ENCODE results near the gene PAPOLB.

Gene PAPOLB

DNA sequence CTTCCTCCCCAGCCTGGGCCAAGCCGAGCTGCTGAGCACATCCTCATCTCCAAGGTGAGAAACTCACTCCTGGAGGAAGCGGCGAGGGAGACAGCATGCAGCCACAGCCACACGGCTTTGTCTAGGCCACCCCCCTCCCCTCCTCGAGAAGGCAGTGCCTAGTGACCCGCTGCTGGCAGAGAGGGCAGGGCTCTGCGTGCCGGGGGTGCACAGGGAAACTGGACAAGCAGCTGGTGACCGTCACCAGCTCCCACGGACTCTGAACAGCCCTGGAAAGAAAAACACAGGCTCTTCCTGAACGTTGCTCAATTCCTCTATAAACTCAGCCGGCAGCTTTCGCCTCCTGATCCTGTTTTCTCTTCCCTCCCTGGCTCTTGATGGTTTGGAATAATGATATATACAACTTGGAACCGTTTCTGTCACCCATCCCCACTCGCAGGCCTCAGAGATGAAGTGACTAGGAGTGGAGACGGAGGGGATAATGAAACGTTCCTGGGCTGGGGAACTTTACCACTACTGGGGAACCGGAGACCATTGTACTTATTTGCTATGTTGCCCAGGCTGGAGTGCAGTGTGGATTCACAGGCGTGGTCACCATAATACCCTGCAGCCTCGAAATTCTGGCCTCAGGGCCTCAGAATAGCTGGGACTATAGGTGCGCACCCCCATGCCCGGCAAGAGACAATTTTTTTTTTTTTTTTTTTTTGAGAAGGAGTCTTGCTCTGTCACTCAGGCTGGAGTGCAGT, 19.3 kb downstream of the PAPOLB start:
- DNase-seq (ENCODE audit: low read depth, low spot score), result no peak

DNA sequence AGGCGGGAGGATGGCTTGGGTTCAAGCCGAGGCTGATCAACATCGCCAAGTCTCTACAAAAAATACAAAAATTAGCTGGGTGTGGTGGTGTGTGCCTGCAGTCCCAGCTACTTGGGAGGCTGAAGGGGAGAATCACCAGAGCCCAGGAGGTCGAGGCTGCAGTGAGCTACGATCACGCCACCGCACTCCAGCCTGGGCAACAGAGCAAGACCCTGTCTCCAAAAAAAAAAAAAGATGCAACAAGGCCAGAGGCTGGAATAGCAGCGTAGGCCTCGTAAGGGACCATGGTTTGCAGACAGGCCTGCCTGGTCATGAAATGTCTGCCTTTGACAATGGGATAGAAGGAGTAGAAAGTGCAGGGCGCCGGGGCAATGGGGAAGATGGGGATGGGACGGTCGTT, 20.0 kb downstream of the PAPOLB start:
- no peak for DNase-seq (ENCODE audit: low read depth, low spot score)

DNA sequence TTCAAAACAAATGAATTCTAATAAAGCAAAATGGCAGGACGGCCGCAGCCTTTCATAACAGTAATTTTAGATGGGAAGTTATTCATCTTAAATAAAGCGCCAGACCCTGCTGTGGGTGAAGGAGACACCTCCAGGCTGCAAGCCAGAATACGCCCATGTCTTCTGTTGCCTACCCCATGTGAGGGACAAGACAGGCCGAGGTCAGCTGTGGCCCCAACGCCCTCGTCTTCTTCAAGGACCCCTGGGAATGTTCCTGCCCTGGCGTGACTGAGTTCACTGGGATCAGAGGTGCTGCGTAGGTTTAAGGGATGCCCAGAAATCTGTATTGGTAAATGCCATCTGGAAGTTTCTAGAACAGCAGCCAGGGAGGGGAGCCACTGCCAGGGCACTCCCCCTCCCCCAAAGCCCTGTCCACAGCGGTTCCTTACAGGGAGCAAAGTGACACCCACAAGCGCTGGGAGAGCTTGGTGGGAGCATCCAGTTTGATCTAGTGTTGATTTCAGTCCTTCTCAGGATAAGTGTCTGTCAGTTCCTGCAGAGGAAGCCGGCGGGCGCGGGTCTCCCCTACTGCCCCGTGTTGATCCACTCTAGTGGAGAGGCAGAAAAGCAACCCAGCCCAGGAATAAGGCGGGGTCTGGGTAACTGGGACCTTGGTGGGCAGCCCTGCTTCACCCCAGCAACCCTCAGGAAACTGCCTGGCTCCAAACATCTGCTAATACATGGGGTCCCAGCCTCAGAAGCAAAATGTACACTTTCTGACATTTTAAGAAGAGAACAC, 20.6 kb downstream of the PAPOLB start:
- DNase-seq (ENCODE audit: low read depth, low spot score), result no peak

DNA sequence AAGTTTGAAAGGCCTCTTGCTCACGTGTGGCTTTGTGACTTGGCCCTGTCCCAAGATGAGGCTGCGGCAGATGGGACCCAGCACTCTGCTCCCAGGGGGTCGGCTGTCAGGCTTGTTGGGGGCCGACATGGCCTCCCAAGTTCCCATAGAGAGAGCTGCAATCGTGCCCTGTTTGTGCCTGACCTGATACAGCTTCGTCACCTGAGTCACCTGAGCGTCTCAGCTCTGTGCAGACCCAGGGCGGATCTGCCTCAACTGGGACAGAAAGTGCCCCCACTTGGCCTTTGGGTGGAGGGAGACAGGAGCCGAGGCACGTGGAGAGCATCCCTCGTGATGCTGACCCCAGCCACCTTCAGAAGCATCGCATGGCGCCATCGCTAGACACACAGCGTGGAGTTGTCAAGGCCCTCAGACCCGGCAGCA, 21.7 kb downstream of the PAPOLB start:
- DNase-seq (ENCODE audit: low read depth, low spot score), result no peak

DNA sequence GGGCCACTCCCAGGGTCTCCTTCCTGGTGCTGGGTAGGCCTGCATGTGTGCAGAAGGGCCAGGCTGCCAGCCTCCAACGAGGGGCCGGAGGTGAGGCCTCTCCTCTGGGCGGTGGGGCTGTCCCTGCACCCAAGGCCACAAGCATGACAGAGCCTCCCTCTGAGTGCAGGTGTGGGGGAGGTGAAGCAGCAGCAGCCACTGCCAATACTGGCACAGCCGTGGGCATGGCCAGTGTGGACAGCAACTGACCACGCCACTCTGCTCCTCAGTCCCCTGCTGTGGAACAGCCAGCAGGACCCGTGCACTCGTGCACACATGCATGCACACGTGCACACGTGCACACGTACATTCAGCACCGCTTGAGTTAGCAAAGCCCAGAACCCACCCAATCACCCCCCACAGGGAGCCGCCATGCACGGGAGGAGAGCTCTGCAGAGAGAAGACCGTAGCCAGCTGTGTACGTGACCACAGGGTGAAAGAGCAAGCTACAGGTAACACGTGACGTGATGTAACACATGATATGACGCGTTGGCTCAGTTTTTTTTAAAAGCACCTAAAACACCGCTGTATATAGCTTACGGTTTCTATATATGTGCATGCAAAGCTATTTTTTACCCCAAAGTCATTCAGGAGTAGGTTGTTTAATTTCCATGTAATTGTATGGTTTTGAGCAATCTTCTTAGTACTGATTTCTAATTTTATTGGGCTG, 23.1 kb downstream of the PAPOLB start:
- no peak for DNase-seq (ENCODE audit: low read depth, low spot score)

DNA sequence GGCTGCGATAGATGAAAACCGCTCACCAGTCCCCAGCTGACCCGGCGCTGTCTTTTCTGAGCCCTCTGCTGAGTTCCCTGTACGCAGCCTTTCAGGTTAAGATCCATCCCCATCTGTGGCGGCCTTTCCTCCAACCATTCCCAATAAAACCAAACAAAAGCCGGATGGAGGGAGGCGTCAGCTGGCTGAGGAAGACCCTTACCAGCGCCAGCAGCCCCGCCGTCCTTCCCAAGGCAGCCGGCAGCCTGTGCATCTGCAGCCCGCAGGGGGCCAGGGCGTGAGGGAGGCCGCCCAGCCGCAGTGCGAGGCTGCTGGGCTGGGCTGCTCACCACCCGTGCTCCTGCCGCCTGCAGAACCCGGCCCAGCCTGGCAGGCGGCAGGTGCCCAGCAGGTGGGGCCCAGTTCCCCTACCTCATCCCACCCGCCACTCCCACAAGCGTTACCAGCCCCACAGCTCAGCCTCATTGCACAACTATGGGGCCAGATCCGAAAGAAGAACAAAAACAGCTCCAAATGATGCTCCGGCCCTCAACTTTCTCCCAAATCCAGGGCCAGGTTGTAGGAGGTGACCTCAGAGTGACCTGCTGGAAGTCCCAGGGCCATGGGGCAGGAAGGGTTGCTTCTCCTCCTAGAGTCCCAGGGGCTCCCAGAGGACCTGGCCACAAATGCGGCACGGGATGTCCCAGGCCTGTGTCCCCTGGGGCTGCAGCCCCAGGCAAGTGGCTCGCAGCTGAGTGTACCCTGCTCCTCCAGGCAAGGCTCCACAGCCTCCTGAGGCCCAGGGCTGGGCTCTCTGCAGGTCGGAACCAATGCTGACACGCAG, 23.8 kb downstream of the PAPOLB start:
- DNase-seq (ENCODE audit: low read depth, low spot score), result no peak

DNA sequence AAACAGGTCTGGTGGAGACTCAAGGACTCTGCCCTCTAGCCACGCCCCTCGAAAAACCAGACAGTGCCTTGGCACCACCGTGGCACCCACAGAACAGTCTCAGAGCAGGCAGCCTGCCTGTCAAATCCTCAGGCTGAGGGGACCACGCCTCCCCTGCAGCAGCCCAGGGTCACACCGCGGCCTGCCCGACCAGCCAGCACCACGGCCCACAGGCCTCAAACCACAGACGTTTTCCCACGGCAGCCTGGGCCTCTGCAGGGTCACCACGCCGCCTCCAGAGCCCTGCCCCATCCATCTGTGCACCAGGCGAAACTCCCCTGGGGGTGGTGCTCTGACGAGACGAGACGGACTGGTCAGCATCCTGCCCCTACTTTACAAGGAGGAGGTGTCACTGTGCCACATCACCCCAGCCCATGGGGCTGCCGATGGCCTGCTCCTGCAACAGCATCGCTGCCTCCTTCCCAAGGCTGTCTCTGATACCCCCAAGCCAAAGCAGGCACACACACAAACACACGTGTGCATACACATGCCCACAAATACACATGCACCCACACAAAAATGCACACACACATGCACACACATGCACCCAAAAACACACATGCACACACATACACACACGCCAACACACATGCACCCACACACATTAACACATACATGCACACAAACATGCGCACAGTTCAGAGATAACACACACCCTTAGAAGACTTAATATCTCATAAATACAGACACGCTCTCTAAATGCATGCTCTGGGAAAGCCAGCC, 24.6 kb downstream of the PAPOLB start:
- no peak for DNase-seq (ENCODE audit: low read depth, low spot score)

DNA sequence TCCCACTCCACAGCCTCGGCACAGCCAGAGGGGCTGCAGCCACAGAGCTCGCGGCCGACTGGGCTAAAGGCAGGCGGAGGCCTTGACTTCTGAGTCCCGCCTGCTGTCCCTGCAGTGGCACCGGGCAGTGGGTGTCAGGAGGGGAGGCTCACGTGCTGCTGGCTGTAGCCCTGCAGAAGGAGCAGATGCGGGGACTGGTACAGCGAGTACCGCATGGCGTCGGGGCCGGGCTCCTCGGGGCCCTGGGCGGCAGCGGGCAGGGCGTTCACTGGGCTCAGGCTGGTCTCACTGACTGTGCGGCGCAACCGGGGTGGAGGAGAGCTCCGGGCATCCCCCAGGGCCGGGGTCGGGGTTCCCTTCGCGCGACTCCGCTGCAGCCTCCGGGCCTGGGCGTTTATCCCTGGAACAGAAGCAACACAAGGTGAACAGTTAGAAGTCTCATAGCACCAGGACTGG, 25.6 kb downstream of the PAPOLB start:
- DNase-seq (ENCODE audit: low read depth, low spot score), result no peak

DNA sequence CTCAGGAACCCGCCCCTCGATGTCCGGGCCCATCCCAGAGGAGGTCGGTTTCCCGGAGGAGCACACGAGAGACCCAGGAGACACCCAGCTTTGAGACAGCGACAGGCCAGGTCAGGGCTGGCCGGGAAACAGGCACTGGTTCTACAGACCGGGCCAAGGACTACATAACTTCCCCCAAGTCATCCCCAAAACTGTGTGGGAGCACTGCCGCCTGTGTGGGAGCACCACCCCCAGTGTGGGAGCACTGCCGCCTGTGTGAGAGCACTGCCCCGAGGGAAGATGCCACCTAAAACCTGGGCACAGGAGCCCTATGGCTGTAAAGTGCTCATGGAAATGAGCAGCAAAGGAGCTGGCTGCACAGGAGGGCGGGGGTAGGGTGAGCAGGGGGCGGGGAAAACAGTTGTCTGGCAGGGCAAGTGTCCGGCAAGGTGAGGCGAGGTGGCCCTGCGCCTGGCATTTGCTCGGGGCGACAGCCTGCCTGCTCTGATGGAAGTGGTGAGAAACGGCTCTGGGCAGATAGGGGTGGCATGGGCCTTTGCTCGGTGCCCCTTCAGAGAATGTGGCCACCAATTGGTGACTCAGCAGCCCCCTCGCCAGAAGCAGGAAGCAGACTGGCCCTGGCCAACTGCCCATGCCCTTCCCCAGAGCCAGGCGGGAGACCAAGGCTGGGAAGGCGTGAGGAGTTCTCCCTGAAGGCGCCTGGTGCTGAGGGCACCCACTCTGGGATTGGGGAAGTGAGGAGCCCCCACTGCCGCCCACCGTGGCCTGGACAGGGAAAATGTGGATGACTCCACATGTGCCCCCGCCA, 26.2 kb downstream of the PAPOLB start:
- peak; percentile 41 for DNase-seq (ENCODE audit: low read depth, low spot score)

DNA sequence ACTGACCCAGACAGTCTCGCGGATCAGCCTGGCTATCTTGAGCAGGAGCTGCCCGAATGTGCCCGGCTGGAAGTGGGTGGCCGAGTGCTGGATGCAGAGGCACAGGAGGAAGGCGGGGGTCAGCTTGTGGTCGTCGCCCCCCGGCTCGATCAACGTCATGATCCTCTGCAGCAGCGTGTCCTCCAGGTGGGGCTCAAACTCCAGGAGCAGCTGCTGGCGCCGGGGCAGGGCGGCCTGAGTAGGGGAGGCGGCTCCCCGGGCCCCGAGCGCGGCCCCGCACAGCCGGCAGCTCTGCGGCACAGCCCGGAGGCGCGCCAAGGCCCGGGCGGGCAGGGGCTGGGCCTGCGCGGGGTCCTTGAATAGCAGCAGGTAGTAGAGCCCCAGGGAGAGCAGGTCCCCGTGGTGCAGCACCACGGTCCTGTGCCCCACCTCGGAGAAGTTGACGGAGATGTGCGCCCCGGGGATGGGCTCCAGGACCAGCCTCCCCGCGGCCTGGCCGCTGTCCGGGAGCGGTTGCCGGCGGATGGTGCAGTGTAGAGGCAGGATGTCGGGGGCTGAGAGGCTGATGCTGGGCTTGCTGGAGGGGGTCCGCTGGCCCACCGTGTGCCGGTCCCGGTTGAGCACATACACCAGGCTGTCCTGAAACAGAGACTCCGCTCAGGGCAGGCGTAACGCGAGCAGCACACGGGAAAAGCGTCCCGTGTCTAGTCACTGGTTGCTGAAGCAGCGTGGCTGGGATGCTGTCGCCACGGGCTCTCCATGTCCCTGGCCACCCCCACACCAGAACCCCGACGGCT, 27.0 kb downstream of the PAPOLB start:
- no peak for DNase-seq (ENCODE audit: low read depth, low spot score)

DNA sequence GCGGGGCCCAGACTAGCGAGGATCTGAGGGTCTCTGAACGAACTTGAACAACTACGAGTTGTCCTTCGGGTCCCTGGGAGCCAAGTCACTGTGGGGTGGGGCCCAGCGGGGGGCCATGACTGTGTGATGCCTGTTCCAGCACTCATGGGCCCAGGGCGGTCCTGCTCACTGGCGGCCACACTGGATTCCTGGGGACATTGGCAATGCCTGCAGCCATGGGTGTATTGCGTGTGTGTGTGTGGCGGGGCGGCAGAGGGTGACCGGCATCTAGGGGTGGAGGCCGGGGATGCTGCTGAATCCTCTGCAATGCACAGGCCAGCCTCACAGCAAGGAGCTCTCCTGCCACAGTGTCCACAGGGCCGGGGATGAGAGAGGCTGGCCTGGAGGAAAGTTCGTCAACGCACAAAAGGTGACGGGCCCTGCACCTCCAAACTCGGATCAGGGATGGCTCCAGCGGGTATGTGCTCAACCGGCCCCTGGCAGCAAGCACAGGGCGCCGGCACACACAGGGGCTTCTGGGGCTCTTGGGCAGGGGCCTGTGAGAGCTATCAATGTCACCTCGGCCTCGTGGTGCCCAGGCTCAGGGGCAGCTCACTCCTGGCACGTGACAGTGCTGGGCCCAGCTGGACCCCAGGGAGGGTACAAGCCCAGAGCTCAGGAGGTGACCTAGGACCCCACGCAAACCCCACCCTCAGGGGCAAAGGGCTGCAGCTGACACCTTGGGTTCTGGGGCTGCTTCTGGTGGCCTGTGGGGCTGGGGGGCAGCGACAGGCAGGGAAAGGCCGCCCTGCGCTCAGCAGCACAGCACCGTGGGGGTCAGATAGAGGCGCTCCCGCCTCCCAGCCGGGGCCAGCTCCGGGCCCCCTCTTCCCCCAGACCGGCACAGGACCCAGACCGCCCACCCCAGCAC, 27.9 kb downstream of the PAPOLB start:
- DNase-seq (ENCODE audit: low read depth, low spot score), result no peak

DNA sequence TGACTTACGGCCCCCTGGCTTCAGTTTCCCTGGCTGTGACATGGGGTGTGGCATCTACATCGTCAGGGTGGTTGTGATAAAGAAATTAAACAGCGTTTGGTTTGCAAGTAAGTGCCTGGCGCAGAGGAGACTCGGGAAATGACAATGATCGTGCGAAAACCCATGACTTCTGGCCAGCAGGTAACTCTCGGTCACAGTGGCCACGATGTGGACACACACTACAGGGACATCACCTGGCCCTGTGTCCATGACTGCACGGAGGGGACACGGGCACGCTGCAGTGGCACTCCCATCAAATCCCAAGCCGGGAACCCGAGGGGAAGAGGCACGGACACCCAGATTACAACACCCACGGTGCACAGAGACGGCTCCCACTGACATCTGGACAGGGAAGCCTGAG, 28.7 kb downstream of the PAPOLB start:
- DNase-seq (ENCODE audit: low read depth, low spot score), result no peak

DNA sequence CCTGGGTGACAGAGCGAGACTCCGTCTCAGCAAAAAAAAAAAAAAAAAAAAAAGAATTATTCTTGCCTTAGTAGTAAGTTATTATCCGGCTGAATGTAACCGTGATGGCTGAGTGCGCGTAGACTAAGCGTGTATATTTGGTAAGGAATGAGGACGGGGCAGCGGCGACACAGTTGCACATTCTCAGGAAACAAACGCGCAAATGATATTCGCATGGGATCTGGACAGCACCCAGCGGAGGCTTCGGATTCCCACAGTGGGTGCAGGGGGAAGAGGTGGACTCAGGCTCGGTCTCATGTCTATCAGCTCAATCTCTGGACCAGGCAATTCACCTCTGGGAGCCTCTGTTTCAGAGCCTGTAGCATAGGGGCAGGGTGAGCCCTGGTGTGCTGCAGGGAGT, 29.1 kb downstream of the PAPOLB start:
- DNase-seq (ENCODE audit: low read depth, low spot score), result no peak

DNA sequence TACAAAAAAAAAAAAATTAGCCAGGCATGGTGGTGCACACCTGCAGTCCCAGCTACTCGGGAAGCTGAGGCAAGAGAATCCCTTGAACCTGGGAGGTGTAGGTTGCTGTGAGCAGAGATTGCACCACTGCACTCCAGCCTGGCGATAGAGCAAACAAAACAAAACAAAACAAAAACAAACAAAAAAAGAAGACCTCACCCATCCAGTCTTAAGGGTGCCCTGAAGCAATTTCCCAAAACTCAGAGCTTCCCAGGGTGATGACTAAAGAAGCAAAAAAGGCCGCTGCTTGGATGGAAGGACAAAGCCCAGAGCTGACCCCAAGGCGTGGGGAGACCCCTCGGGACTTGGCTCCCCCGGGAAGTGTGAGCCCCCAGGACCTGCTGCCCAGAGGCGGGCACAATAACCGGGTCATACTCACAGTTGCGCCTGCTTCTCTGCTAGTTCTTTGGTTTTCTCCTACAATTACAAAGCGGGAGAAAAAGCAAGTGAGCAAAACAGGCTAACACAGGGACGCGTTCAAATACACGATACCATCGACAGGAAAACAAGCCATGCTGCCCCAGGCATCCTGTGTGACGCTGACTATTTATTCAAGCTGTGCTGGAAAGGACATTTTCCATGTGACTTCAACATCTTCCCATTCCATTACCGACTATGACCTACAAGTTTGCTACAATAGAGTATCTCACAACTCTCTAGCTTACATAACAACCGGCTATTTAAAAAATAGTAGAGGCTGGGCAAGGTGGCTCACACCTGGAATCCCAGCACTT, 29.9 kb downstream of the PAPOLB start:
- DNase-seq (ENCODE audit: low read depth, low spot score), result no peak

DNA sequence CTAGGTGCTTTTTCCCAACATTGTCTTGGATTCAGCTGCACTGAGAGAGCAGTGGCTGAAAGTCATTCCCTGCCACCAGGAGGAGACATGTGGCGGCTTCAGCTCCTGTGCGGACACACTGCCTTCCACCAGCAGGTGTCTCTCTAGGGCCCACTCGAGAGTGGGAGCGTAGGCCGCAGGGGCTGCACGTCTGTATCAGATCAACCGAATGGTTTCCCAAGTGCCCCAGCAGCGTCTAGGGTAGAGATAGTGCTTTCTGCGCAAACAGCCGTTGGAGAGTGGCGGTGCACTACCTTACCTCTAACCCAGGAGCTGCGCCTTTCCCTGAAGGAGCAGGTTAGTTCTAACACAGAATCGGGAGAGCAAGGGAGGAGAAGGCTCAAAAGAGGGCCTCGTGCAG, 31.7 kb downstream of the PAPOLB start:
- DNase-seq (ENCODE audit: low read depth, low spot score), result peak; percentile 86

DNA sequence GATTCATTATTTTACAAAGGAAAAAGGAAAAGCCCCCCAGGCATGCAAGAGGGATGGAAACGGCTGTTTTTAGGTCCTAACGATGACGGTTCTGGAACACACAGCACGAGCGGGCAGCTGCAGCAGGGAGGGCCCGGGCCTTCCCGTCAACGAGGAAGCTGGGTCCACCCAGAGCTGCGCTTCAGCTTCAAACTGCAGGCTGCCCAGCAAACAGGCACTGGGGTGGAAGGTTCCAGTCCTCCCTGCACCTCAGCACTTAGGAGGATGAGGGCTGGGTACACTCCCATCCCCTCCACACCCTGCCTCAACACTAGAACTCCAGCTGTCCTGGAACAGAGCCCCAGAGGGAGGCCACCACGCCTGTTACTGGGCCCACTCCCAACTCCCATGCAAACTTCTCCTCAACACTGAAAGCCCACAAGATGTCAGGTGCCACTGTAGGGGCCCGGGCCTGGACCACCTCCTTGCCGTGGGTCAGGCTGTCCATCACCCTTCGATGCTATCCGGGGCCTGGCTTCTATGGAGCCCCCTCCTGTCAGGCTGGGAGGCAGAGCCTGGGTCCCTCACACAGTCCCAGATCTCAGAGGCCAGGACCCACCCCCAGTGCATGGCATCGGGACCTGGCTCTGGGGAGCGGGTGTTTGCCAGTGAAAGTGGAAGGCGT, 33.0 kb downstream of the PAPOLB start:
- DNase-seq (ENCODE audit: low read depth, low spot score), result no peak

DNA sequence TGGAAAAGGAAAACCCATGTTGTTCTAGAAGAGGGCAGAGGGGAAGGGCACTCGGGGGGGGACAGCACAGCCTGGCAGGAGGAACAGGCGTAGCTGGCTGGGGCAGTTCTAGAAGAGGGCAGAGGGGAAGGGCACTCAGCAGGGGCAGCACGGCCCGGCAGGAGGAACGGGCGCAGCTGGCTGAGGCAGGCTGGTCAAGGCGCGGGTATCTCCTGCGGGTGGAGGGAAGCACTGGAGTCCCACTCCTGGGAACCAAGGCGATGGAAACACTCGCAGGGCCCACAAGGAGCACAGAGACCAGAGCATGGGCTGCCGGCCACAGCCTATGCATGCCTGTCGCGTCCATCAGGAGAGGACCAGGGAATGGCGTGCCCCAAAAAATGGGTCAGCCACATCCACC, 36.7 kb downstream of the PAPOLB start:
- DNase-seq (ENCODE audit: low read depth, low spot score), result no peak
